Liver (tissue), 9 donors: ENCODE measurements around the gene IGF2. TPM values are rescaled to one million over a fixed set of nuclear protein-coding genes. Genes with fewer than 3 reads are reported as not detected.

Source experiments
- DNase-seq: peaks from one replicate; pipeline ENCODE4 v3.0.0-alpha.2; 2017; ENCODE audit warnings: low spot score
- H3K27ac ChIP-seq, 2 donors: one replicate each; pipeline ENCODE4 v1.7.0; 2013; ENCODE audit warnings: inconsistent platforms in 2 of 2, low read length in 2 of 2, control low read depth in 1 of 2, low read depth in 1 of 2, mild to moderate bottlenecking in 1 of 2
- H3K27me3 ChIP-seq, 4 donors: one replicate each; pipeline versions ENCODE4 v1.6.1 to v1.7.0; 2013; ENCODE audit warnings: low read length in 3 of 4, inconsistent platforms in 1 of 4, mild to moderate bottlenecking in 1 of 4, moderate library complexity in 1 of 4; ENCODE audit not compliant: control insufficient read depth in 4 of 4, insufficient read depth in 4 of 4
- H3K36me3 ChIP-seq, 4 donors: one replicate each; pipeline versions ENCODE4 v1.6.1 to v1.7.0; 2013; ENCODE audit warnings: low read length in 3 of 4, mild to moderate bottlenecking in 3 of 4, low read depth in 1 of 4, moderate library complexity in 1 of 4; ENCODE audit not compliant: control insufficient read depth in 4 of 4, insufficient read depth in 3 of 4
- H3K4me1 ChIP-seq, 4 donors: one replicate each; pipeline versions ENCODE4 v1.6.1 to v1.7.0; 2013; ENCODE audit warnings: low read length in 3 of 4, mild to moderate bottlenecking in 3 of 4, moderate library complexity in 1 of 4; ENCODE audit not compliant: control insufficient read depth in 4 of 4, insufficient read depth in 4 of 4
- H3K4me3 ChIP-seq, 3 donors: one replicate each; pipeline versions ENCODE4 v1.6.1 to v1.7.0; 2013; ENCODE audit warnings: low read length in 3 of 3, control low read depth in 1 of 3, low read depth in 1 of 3, mild to moderate bottlenecking in 1 of 3
- H3K9ac ChIP-seq, 2 donors: one replicate each; pipeline ENCODE4 v1.7.0; 2013; ENCODE audit warnings: low read length in 2 of 2, mild to moderate bottlenecking in 2 of 2, moderate library complexity in 2 of 2, control low read depth in 1 of 2, low read depth in 1 of 2
- H3K9me3 ChIP-seq, 4 donors: one replicate each; pipeline versions ENCODE4 v1.6.1 to v1.7.0; 2013; ENCODE audit warnings: low read length in 3 of 4; ENCODE audit not compliant: control insufficient read depth in 4 of 4
- ATF3 ChIP-seq: IDR thresholded peaks from 2 replicates; pipeline ENCODE4 v1.6.1; 2016; ENCODE audit warnings: antibody characterized with exemption
- CTCF ChIP-seq: fragments of 150-350 bp; IDR thresholded peaks from 2 replicates; pipeline ENCODE4 v1.5.1; 2017; ENCODE audit warnings: improper control_type of control experiment, low read depth, low read length; ENCODE audit not compliant: missing input control
- EGR1 ChIP-seq, 2 donors: IDR thresholded peaks; 2 replicates each; pipeline ENCODE4 v1.6.1; 2016 to 2018; ENCODE audit warnings: antibody characterized with exemption in 2 of 2, low read depth in 2 of 2
- FOXA1 ChIP-seq: IDR thresholded peaks from 2 replicates; pipeline ENCODE4 v1.6.1; 2016; ENCODE audit warnings: antibody characterized with exemption
- FOXA2 ChIP-seq: IDR thresholded peaks from 2 replicates; pipeline ENCODE4 v1.6.1; 2016; ENCODE audit warnings: antibody characterized with exemption
- GABPA ChIP-seq, 2 donors: IDR thresholded peaks in 1 of 2; conservative IDR thresholded peaks in 1 of 2; 2 replicates each; pipeline ENCODE4 v1.6.1; 2016; ENCODE audit warnings: antibody characterized with exemption in 2 of 2, mild to moderate bottlenecking in 1 of 2, moderate library complexity in 1 of 2
- HNF4A ChIP-seq, 2 donors: conservative IDR thresholded peaks; 2 replicates each; pipeline ENCODE4 v1.6.1; 2016; ENCODE audit warnings: antibody characterized with exemption in 2 of 2, mild to moderate bottlenecking in 2 of 2
- HNF4G ChIP-seq: IDR thresholded peaks from 2 replicates; pipeline ENCODE4 v1.6.1; 2016; ENCODE audit warnings: antibody characterized with exemption
- JUND ChIP-seq, 2 donors: IDR thresholded peaks; 2 replicates each; pipeline ENCODE4 v1.6.1; 2016; ENCODE audit warnings: antibody characterized with exemption in 2 of 2
- NR2F2 ChIP-seq: IDR thresholded peaks from 2 replicates; pipeline ENCODE4 v1.6.1; 2016; ENCODE audit warnings: antibody characterized with exemption
- RAD21 ChIP-seq, 2 donors: IDR thresholded peaks; 2 replicates each; pipeline ENCODE4 v1.6.1; 2016; ENCODE audit warnings: antibody characterized with exemption in 2 of 2, mild to moderate bottlenecking in 2 of 2
- RXRA ChIP-seq, 2 donors: IDR thresholded peaks; 2 replicates each; pipeline ENCODE4 v1.6.1; 2017 to 2018; ENCODE audit warnings: antibody characterized with exemption in 2 of 2, mild to moderate bottlenecking in 1 of 2
- SP1 ChIP-seq: IDR thresholded peaks from 2 replicates; pipeline ENCODE4 v1.6.1; 2018; ENCODE audit warnings: antibody characterized with exemption, mild to moderate bottlenecking
- TAF1 ChIP-seq: conservative IDR thresholded peaks from 2 replicates; pipeline ENCODE4 v1.6.1; 2016; ENCODE audit warnings: antibody characterized with exemption, mild to moderate bottlenecking
- YY1 ChIP-seq: IDR thresholded peaks from 2 replicates; pipeline ENCODE4 v1.6.1; 2016; ENCODE audit warnings: antibody characterized with exemption, mild to moderate bottlenecking
- WGBS: extraction: QIAGEN DNeasy Blood & Tissue Kit; methylation state at CpG from one replicate; pipeline ENCODE4 v1.1.7; 2013; 5-methylcytosine and 5-hydroxymethylcytosine counted together
- polyA plus RNA-seq, 2 donors: library from polyadenylated mRNA; stranded (reverse) in 1 of 2; unstranded in 1 of 2; fragments of 200-250 nt in 1 of 2; fragments of >200 nt in 1 of 2; fragmentation: Nextera tagmentation in 1 of 2; extraction: Ambion mirVana in 1 of 2; gene quantifications; one replicate each; pipeline versions ENCODE4 v1.2.1 to v1.2.3, GENCODE V29; 2013 to 2015
- total RNA-seq, 2 donors: library from RNA; depleted of rRNA; stranded (reverse); fragments of >200 nt; gene quantifications; one replicate each; pipeline ENCODE4 v1.2.3, GENCODE V29; 2014
- TF ChIP-seq, protein P1 (sequence below): IDR thresholded peaks from 2 replicates; pipeline ENCODE4 v1.6.1; 2016; ENCODE audit warnings: antibody characterized with exemption, mild to moderate bottlenecking
- TF ChIP-seq, protein P2 (sequence below): IDR thresholded peaks from 2 replicates; pipeline ENCODE4 v1.6.1; 2016; ENCODE audit warnings: antibody characterized with exemption
- TF ChIP-seq, protein P3 (sequence below): IDR thresholded peaks from 2 replicates; pipeline ENCODE4 v1.6.1; 2016; ENCODE audit warnings: antibody characterized with exemption
- donor health status: healthy.
- donor health status: healthy.
- donor health status: healthy.
- donor health status: healthy.
- donor health status: healthy.

IGF2 gene
- total and polyA plus RNA-seq, 4 donors: 70.5 to 1,440 (median 192) TPM

DNA sequence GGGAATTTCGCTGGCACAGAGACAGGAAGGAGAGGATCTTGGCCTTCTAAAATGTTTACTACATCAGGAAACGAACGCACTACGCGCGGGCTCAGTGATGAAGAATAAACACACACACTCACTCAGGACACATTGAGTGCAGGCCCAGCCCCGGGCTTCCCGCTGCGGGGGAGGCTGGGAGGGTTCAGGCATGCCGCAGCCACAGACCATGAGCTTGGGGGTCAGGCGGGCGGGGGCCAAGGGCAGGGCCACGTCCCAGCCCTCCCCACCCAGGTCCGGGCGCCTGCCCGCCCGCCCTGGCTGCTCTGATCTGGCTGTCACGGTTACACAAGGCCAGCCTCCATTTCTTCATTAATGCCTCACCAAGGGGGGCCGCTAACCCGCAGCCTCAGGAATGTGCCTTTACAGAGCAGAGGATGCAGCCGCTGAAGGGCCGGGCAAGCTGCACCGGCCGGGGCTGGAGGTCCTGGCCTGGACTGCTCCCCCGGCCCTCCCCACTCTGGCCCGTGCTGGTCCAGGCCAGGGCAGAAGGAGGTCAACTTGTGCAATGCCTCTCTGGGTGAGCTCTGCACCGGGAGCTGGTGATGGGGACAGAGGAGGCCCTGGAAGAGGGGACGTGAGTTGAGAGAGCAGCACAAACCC is 41.7 kb downstream of the IGF2 start:
- H3K4me1 ChIP-seq: peaks cover 11 to 31% (median 23%) of the 10 kb centered on the region in 4 donors
- H3K4me3 ChIP-seq: no peak overlapping the region
- 44% methylated on average over 28 of the region's 28 CpGs for whole genome bisulfite sequencing
- no peaks in the 10 kb centered on the region for H3K9me3 ChIP-seq
- no peak for TF ChIP-seq FOXA2
- TF ChIP-seq, protein P1, sequence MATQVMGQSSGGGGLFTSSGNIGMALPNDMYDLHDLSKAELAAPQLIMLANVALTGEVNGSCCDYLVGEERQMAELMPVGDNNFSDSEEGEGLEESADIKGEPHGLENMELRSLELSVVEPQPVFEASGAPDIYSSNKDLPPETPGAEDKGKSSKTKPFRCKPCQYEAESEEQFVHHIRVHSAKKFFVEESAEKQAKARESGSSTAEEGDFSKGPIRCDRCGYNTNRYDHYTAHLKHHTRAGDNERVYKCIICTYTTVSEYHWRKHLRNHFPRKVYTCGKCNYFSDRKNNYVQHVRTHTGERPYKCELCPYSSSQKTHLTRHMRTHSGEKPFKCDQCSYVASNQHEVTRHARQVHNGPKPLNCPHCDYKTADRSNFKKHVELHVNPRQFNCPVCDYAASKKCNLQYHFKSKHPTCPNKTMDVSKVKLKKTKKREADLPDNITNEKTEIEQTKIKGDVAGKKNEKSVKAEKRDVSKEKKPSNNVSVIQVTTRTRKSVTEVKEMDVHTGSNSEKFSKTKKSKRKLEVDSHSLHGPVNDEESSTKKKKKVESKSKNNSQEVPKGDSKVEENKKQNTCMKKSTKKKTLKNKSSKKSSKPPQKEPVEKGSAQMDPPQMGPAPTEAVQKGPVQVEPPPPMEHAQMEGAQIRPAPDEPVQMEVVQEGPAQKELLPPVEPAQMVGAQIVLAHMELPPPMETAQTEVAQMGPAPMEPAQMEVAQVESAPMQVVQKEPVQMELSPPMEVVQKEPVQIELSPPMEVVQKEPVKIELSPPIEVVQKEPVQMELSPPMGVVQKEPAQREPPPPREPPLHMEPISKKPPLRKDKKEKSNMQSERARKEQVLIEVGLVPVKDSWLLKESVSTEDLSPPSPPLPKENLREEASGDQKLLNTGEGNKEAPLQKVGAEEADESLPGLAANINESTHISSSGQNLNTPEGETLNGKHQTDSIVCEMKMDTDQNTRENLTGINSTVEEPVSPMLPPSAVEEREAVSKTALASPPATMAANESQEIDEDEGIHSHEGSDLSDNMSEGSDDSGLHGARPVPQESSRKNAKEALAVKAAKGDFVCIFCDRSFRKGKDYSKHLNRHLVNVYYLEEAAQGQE: peak; percentile 50
- TF ChIP-seq NR2F2: peak; percentile 84
- no peak for TF ChIP-seq YY1
- TF ChIP-seq, protein P2, sequence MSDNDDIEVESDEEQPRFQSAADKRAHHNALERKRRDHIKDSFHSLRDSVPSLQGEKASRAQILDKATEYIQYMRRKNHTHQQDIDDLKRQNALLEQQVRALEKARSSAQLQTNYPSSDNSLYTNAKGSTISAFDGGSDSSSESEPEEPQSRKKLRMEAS: no peak
- TF ChIP-seq GABPA (IDR thresholded peaks at IDR 0.05 in 1 of 2, conservative IDR thresholded peaks at IDR 0.05 in 1 of 2): no peak
- TF ChIP-seq ATF3: no peak
- TF ChIP-seq, protein P3, sequence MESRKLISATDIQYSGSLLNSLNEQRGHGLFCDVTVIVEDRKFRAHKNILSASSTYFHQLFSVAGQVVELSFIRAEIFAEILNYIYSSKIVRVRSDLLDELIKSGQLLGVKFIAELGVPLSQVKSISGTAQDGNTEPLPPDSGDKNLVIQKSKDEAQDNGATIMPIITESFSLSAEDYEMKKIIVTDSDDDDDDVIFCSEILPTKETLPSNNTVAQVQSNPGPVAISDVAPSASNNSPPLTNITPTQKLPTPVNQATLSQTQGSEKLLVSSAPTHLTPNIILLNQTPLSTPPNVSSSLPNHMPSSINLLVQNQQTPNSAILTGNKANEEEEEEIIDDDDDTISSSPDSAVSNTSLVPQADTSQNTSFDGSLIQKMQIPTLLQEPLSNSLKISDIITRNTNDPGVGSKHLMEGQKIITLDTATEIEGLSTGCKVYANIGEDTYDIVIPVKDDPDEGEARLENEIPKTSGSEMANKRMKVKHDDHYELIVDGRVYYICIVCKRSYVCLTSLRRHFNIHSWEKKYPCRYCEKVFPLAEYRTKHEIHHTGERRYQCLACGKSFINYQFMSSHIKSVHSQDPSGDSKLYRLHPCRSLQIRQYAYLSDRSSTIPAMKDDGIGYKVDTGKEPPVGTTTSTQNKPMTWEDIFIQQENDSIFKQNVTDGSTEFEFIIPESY: no peak
- TF ChIP-seq RXRA (IDR thresholded peaks at IDR 0.05): peak; percentile 66 to 71
- no peak for TF ChIP-seq CTCF
- TF ChIP-seq FOXA1: no peak
- TF ChIP-seq HNF4A (conservative IDR thresholded peaks at IDR 0.05): peak; percentile 51 to 56
- TF ChIP-seq HNF4G: no peak
- TF ChIP-seq SP1: peak; percentile 38
- no peak for TF ChIP-seq EGR1 (IDR thresholded peaks at IDR 0.05; ENCODE audit: low read depth in 2 of 2)
- TF ChIP-seq RAD21 (IDR thresholded peaks at IDR 0.05): no peak
- TF ChIP-seq TAF1: no peak
- no peak for TF ChIP-seq JUND (IDR thresholded peaks at IDR 0.05)
- H3K27me3 ChIP-seq: no peaks in the 10 kb centered on the region
- peak; percentile 74 for DNase-seq
- H3K27ac ChIP-seq: peak overlapping the region in 1 of 2 donors; percentile 6
- no peaks in the 10 kb centered on the region for H3K36me3 ChIP-seq
- no peak overlapping the region for H3K9ac ChIP-seq
